ENCODE data around the gene PFDN1.

- TF ChIP-seq CTCF (IDR thresholded peaks at IDR 0.05) (no peak), EP300 (IDR thresholded peaks at IDR 0.05; ENCODE audit: low read depth) (no peak), POLR2A (IDR thresholded peaks at IDR 0.05) (no peak)
Observed at GRCh38 chr5:140305471-140305870, 2.6 kb upstream of the PFDN1 start.

All from transverse colon (tissue), 3 donors.